Limb (tissue), 2 donors: ENCODE results near the gene STK26.
"Not testable (repeated sequence)": the region's sequence is repeated elsewhere in the genome, so short reads cannot be mapped to it uniquely, and the experiment has no call there.

Source experiments
- DNase-seq, 2 donors: peaks; one replicate each; pipeline ENCODE4 v3.0.0-alpha.2; 2016; ENCODE audit errors: extremely low spot score in 2 of 2

STK26 gene

GRCh38 chrX:132093239-132093860, 70.2 kb downstream of the STK26 start:
- no peak for DNase-seq

- no peak for DNase-seq
Observed at GRCh38 chrX:132094164-132094563, 71.1 kb downstream of the STK26 start.

GRCh38 chrX:132098704-132099103, 75.6 kb downstream of the STK26 start:
- DNase-seq, result not testable (repeated sequence)

- no peak for DNase-seq
Observed at GRCh38 chrX:132101206-132101605, 78.1 kb downstream of the STK26 start.

- DNase-seq, result no peak
Observed at GRCh38 chrX:132101799-132102198, 78.7 kb downstream of the STK26 start.

DNA sequence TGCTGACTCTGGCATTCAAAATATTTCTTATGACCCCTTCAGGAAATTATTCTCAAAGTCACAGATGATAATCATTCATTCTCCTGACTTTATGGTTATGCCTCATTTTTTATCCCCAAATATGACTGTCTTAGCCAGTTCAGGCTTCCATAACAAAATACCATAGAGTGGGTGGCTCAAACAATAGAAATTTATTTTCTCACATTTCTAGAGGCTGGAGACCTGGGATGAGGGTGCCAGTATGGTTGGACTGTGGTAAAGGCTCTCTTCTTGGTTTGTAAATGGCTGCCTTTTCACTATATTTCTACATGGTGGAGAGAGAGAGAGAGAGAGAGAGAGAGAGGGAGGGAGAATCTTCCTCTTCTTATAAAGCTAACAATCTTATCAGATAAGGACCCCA, 84.2 kb downstream of the STK26 start:
- no peak for DNase-seq

DNA sequence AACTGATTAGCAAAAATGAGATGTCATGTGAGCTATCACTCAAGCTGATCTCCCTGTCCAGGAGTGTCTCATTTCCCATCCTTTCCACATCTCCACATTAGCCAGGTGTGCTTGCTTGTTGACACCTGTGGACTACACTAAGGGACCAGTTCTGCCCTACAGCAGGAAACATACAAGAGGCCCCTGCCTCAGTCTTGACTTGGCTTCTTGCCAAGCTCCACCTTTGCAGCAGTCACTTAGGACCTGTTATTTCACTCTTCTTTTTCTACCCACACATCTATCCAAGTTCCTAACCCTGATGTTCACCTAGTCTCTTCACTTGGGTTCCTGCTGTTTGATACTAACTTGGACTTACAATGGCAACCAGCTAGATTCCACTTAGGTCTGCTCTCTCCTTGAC, 91.5 kb downstream of the STK26 start:
- DNase-seq, result no peak

DNA sequence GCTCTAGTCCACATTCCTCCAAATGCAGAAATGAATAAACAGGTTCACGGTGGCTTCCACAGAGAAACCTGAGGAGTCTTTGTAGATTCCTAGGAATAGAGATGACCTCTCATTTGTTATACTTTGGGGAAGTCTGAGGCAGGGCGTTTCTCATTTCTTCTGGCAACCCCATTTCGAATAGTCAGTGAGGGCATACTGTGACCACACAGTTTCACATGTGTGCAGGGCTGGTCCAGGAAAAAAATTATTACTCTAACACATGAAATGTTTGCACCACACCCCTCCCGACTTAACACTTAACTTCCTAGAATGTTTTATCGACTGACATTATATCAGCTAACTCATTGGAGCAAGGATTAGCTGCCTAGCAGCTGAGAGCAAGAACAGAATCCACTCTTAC, 92.7 kb downstream of the STK26 start:
- no peak for DNase-seq

- no peak for DNase-seq
Observed at GRCh38 chrX:132118358-132118757, 95.3 kb downstream of the STK26 start.

DNA sequence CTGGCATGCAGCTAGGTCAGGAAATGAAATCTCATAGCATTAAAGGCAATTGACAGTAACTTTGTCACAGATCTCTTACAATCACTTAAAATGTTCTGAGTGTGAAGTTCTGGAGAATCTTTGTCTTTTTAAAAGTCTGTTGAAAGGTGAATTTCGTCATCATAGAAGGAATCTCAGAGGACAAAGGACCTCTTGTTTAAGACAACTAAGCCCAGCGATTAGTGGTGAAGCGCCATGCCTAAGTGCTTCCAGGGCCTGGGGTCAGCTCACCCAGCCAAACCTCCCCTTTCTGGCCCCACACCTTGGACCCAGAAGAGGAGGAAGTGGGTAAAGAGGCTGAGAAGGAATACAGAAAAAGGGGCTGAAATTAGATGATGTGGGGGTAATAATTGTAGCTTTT, 96.2 kb downstream of the STK26 start:
- no peak for DNase-seq

DNA sequence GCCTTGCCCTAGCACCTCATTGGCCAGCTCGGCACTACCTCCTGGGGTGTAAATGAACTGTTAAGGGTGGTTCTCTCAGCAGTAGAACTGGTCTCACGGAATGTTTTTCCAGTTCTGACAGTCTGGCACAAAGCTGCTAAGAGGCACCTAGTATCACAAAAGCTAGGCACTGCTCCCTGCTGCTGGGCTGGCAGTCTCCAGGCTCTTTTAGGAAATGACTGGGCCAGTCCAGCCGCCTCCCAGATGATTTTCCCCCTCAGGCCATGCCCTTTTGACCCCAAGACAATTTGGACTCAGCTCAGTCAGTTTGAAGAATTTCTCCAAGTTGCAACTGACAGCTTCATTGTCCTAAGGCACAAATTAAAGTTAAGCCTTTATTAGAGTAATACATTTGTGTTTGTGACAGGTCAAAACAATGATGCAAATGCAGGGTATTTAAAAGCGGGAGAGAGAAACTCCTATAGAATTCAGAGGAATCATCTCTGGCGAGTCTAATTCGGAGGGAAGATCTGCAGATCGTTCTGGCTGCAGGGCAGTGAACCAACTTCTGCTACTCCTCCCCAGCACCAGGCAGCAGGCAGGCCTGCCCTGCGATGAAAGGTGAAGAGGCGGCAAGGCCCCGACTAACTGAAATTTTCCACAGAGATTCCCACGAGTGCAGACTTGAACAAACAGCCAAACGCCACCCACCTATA, 96.9 kb downstream of the STK26 start:
- no peak for DNase-seq

DNA sequence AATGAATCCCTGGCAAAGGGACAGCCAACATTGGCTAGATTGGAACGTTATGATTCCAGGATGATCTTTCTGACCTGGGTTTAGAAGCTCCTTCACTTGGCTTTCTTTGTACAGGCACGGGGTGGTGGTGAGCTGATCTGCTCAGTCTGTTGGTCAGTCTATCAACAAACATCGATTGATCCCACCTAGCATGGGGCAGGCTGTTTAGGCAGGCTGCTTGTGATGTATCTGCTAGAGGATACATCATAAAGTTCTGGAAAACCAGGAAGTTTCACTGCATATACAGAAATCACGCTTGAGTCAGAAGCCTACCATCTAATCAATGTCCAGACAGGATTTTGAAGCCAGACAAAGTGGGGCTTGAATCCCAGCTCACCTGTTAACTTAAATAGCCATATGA, 97.8 kb downstream of the STK26 start:
- no peak for DNase-seq
